ACHN (cell line): ENCODE measurements around the gene DPP3.
"Not testable (repeated sequence)": the region's sequence is repeated elsewhere in the genome, so short reads cannot be mapped to it uniquely, and the experiment has no call there.

ENCODE experiments used
- DNase-seq: peaks from one replicate; pipeline ENCODE4 v3.0.0-alpha.2; 2015
- in situ Hi-C: cut with HindIII; loops from 2 replicates; pipeline ENCODE4 v1.10.0; 2017; ENCODE audit warnings: low sequenced_read_pairs, low pct_ligation_motif_present, low pct_unique_long_range_greater_than_20kb

Gene DPP3

GRCh38 chr11:66509131-66509561 is 28.9 kb downstream of the DPP3 start:
- DNase-seq, result no peak
- in situ Hi-C loops, result no loop called here

GRCh38 chr11:66510271-66510989 is 30.2 kb downstream of the DPP3 start, which contains the start of gene BBS1:
BBS1 (plus strand) TSS chr11:66510635; CDS start chr11:66510660, 25 bp downstream.
- DNase-seq, result peak; percentile 78
- in situ Hi-C loops, result no loop called here

- in situ Hi-C loops, result no loop called here
- no peak for DNase-seq
Observed at GRCh38 chr11:66510990-66511339, 30.7 kb downstream of the DPP3 start.

- DNase-seq, result no peak
- in situ Hi-C loops, result no loop called here
Observed at GRCh38 chr11:66523611-66524010, 43.4 kb downstream of the DPP3 start.

- DNase-seq, result no peak
- in situ Hi-C loops, result no loop called here
Observed at GRCh38 chr11:66524304-66525040, 44.2 kb downstream of the DPP3 start.

- in situ Hi-C loops, result no loop called here
Observed at GRCh38 chr11:66529069-66529468, 48.8 kb downstream of the DPP3 start.

GRCh38 chr11:66529655-66530054 is 49.4 kb downstream of the DPP3 start:
- in situ Hi-C loops, result no loop called here

More at GRCh38 chr11:66529069-66529468, 48.8 kb downstream of the DPP3 start:
- no peak for DNase-seq

GRCh38 chr11:66530927-66531709 is 50.9 kb downstream of the DPP3 start:
- no peak for DNase-seq
- in situ Hi-C loops, result no loop called here

More at GRCh38 chr11:66529655-66530054, 49.4 kb downstream of the DPP3 start:
- no peak for DNase-seq

GRCh38 chr11:66531841-66532240 is 51.6 kb downstream of the DPP3 start:
- in situ Hi-C loops, result no loop called here
- no peak for DNase-seq

- in situ Hi-C loops, result no loop called here
- no peak for DNase-seq
Observed at GRCh38 chr11:66532784-66533183, 52.5 kb downstream of the DPP3 start.

GRCh38 chr11:66539170-66539869 is 59.1 kb downstream of the DPP3 start:
- in situ Hi-C loops, result no loop called here
- no peak for DNase-seq

- in situ Hi-C loops, result no loop called here
- DNase-seq, result no peak
Observed at GRCh38 chr11:66539870-66540213, 59.6 kb downstream of the DPP3 start.

- DNase-seq, in situ Hi-C loops: not testable (repeated sequence)
Observed at GRCh38 chr11:66540598-66540997, 60.4 kb downstream of the DPP3 start.

GRCh38 chr11:66541892-66542291 is 61.7 kb downstream of the DPP3 start:
- no peak for DNase-seq
- in situ Hi-C loops, result no loop called here

GRCh38 chr11:66542362-66542761 is 62.1 kb downstream of the DPP3 start:
- in situ Hi-C loops, result no loop called here
- no peak for DNase-seq

- DNase-seq, result no peak
- in situ Hi-C loops, result no loop called here
Observed at GRCh38 chr11:66543263-66544107, 63.3 kb downstream of the DPP3 start.

- DNase-seq, in situ Hi-C loops: not testable (repeated sequence)
Observed at GRCh38 chr11:66544952-66545351, 64.7 kb downstream of the DPP3 start.
